GM12874 (cell line): ENCODE measurements around the gene PDIK1L.

ENCODE experiments used
- TF ChIP-seq, protein P1 (sequence below): IDR thresholded peaks from 2 replicates; pipeline ENCODE4 v1.5.1; 2011; ENCODE audit warnings: low read depth, mild to moderate bottlenecking, control low read depth, low read length, moderate library complexity; ENCODE audit not compliant: insufficient read depth

The PDIK1L gene

DNA sequence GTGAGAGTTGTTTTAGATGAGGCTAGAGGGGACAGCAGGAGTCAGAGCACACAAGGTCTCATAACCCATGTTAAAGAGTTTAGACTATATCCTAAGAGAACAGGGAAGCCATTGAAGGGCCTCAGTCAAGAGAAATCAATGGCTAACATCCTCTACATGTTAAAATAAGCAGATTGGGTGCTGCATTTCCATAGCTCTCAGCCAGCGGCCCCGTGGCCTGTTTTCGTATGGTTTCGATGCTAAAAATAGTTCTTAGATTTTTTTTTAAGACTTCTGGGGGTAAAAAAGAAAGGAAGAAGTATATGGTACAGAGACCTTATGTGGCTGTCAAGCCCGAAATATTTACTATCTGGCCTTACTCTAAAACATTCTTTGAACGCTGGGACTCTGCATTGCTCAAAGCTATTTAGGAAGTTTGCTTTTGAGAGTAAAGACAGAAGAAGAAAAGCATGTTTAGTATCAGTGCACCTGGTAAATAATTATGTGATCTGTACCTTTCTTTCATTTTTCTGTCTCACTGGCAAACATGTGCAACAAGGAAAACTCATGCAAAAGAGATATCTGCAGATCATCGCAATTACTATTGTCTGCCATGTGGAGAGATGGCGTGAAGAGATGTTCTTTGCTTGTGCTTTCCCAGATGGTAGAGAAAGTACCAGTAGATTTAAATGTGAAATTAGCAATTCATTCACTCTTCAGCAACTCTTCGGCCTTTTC is 8.4 kb downstream of the PDIK1L start:
- TF ChIP-seq, protein P1, sequence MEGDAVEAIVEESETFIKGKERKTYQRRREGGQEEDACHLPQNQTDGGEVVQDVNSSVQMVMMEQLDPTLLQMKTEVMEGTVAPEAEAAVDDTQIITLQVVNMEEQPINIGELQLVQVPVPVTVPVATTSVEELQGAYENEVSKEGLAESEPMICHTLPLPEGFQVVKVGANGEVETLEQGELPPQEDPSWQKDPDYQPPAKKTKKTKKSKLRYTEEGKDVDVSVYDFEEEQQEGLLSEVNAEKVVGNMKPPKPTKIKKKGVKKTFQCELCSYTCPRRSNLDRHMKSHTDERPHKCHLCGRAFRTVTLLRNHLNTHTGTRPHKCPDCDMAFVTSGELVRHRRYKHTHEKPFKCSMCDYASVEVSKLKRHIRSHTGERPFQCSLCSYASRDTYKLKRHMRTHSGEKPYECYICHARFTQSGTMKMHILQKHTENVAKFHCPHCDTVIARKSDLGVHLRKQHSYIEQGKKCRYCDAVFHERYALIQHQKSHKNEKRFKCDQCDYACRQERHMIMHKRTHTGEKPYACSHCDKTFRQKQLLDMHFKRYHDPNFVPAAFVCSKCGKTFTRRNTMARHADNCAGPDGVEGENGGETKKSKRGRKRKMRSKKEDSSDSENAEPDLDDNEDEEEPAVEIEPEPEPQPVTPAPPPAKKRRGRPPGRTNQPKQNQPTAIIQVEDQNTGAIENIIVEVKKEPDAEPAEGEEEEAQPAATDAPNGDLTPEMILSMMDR, result no peak

DNA sequence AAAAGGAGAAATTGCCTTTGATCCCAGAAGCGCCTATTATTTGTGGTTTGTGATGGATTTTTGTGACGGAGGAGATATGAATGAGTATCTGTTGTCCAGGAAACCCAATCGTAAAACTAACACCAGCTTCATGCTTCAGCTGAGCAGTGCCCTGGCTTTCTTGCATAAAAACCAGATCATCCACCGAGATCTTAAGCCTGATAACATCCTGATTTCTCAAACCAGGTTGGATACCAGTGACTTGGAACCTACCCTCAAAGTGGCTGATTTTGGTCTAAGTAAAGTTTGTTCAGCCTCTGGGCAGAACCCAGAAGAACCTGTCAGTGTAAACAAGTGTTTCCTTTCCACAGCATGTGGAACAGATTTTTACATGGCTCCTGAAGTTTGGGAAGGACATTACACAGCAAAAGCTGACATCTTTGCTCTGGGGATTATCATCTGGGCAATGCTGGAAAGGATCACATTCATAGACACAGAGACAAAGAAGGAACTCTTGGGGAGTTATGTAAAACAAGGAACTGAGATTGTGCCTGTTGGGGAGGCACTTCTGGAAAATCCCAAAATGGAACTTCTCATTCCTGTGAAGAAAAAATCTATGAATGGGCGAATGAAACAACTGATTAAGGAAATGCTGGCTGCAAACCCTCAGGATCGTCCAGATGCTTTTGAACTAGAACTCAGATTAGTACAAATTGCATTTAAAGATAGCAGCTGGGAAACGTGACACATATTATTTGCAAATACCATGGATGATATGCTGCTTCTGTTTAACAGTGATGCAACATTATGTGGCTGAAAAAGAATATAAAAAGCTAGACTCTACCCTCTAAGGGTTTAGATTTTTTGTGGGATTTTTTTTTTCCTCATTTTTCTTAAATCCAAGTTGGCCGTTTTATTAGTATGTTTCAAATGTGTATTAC is 10.5 kb downstream of the PDIK1L start:
- TF ChIP-seq, protein P1, result no peak

DNA sequence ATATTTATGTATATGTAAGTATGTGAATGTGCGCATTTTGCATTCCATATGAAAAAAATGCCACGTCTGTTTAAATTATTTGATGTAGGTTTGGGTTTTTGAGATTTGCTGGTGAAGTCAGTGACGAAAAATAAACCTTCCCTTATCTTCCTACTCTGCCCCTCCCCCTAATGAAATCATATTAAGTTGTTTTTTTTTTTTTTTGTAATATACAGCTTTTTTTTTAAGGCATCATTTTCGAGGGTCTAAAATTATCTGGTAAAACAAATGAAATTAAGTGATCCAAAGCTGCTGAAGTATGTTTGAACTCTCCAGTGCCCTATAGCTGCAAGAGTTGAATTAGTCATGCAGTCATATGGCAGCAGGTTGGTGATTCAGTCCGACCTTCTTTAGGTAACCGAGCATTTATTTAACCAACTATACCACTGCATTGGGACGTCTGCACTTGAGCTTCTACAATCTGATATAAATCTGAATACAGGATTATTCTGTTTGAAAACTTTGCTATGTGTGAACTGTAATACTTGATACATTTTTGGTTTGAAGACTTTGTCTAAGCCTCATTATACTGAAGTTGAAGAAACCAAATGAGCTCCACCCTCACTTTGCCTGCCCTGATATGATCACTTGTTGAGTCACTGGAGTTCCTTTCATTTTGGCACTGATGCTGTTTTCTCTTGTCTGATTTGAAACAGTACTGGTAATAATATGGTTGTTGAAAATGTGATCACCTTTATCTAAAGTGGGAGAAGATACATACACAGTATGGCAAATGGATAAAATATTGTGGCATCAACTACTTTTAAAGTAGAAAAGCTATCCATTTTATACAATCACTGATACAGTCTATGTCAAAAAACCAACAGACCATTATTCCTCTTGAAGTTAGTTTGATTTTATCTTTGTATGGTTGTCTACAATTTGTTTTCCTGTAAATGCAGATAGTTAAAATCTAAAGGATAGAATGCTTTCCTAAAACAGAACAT is 11.7 kb downstream of the PDIK1L start:
- TF ChIP-seq, protein P1, result no peak

DNA sequence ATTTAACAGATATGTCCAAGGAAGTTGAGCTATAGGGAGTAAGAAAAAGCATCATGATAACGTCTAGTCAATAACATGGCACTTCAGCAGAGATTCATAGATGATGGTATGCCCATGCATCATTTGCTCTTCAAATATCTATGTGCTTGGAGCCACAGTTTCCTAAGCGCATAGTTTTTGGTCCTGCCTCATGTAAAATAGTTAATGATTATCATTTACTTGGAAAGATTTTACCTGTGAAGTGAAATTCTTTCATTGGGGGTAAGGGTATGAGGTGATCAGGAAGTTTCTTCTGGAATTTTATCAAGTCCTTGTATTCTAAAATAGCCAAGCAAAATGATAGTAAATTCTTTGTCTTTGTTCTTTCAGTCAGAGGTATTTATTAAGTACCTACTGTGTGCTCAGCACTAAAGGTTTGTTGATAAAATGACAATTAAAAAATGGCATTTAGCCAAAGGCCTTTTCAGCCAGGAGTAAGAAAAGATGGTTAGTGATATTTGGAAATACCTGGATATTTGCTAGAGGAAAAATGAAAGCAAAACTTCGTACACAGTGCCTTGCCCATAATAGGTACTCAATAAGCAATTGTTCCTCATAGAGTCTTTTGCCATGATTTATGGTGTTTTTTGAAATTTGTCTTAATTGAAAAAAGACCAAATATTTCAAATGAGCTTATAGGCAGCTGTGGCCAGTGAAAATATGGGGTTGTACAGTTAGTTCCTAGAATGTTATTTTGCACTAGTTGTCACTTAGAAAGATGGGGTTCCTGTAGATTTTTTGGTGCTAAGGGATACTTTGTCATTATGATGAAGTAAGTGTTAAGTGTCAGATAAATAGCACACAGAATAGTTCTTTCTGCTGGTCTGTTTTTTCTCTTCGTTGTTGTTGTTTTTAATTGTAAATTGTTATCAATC is 13.1 kb downstream of the PDIK1L start:
- TF ChIP-seq, protein P1, result no peak

DNA sequence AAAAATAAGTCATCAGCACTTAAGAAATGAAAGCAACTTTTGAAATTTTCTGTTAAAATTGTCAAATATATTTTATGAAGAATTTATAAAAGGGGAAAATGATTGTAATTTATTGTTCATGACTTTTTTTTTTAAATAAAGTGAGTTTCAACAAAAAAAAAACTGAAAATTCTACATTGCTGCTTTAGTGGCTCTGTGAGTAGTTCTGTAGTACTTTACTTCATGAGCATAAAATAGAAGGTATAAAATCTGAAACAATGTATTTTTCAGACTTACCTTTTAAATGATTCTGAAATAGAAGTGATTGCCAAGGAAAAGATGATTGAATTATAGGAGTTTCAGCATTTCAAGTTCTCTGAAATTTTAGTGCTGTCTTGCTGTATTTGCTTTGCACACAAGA is 13.8 kb downstream of the PDIK1L start:
- TF ChIP-seq, protein P1, result no peak

DNA sequence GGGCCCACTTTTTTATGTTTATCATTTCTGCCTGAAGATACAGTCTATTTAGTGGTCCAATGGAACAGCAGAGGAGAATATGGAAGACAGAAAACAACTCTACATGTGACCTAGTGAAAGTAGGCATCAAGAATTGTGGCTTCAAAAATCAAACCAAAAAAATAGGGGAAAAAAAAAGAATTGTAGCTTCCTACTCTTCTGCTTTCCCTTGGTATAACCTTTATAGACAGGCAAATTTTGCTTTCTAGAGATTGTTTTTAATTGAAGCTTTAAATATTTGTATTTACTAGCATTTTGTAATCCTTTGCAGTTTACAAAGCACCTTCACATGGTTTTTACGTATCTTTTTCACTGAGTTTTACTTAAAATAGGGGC is 14.3 kb downstream of the PDIK1L start:
- TF ChIP-seq, protein P1, result no peak
